Panc1 (cell line): ENCODE results near the gene GLE1.

ENCODE experiments used
- REST ChIP-seq, 2 experiments: IDR thresholded peaks; 2 replicates each; pipeline ENCODE4 v1.6.1; 2011 to 2012; ENCODE audit warnings: low read depth in 2 of 2, control low read depth in 1 of 2, low read length in 1 of 2, mild to moderate bottlenecking in 1 of 2, moderate library complexity in 1 of 2; ENCODE audit not compliant: insufficient read depth in 1 of 2
- TF ChIP-seq, protein P1 (sequence below): fragments of 450-650 bp; IDR thresholded peaks from 2 replicates; pipeline ENCODE4 v1.5.1; 2017; ENCODE audit warnings: mild to moderate bottlenecking

DNA sequence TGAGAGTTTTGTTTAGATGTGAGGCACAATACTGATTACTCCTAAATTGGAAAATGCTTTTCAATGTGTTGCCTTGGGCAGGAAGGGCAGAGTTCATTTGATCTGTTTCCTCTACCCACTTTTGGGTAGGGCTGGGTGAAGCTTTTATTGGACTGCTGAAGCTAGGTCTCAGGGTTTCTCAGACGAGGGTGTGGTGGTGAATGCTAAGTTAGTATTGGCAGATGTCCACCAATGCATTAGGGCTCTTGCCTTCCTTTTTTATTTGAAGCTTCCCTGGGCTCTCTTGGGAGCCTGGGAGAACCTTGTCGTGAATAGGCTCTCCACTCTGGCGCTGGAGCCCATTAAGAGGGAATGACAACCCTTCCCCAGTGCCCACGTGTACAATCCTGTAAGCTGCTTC is 71.0 kb downstream of the GLE1 start:
- no peak for TF ChIP-seq REST (IDR thresholded peaks at IDR 0.05; ENCODE audit: insufficient read depth in 1 of 2, low read depth in 2 of 2, low read length in 1 of 2)
- TF ChIP-seq, protein P1, sequence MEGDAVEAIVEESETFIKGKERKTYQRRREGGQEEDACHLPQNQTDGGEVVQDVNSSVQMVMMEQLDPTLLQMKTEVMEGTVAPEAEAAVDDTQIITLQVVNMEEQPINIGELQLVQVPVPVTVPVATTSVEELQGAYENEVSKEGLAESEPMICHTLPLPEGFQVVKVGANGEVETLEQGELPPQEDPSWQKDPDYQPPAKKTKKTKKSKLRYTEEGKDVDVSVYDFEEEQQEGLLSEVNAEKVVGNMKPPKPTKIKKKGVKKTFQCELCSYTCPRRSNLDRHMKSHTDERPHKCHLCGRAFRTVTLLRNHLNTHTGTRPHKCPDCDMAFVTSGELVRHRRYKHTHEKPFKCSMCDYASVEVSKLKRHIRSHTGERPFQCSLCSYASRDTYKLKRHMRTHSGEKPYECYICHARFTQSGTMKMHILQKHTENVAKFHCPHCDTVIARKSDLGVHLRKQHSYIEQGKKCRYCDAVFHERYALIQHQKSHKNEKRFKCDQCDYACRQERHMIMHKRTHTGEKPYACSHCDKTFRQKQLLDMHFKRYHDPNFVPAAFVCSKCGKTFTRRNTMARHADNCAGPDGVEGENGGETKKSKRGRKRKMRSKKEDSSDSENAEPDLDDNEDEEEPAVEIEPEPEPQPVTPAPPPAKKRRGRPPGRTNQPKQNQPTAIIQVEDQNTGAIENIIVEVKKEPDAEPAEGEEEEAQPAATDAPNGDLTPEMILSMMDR: no peak
